Dermis lymphatic vessel endothelial cell (primary cell): ENCODE measurements around the gene TESK1. TPM values are rescaled to one million over a fixed set of nuclear protein-coding genes. Genes with fewer than 3 reads are reported as not detected.

ENCODE experiments used
- total RNA-seq: library from RNA; depleted of rRNA; stranded (reverse); fragments of >200 nt; gene quantifications from 2 replicates; pipeline ENCODE4 v1.2.1, GENCODE V29; 2014

TESK1 gene
- total RNA-seq, result 4.6 and 5.7 TPM in 2 replicates

GRCh38 chr9:35604578-35605350 lies at the start of gene TESK1:
Gene TESK1, plus strand, starts transcription at chr9:35605262. Its CDS starts 358 bp downstream, at chr9:35605620.

GRCh38 chr9:35618325-35618727 lies 13.3 kb downstream of the TESK1 start, which contains the start of gene CD72:
Gene CD72, minus strand, starts transcription at chr9:35618413. Its CDS starts 110 bp downstream, at chr9:35618303.

GRCh38 chr9:35650341-35651158 lies 45.5 kb downstream of the TESK1 start, which contains the start of gene SIT1:
Gene SIT1, minus strand, starts transcription at chr9:35650931. Its CDS starts 78 bp downstream, at chr9:35650853.

GRCh38 chr9:35657546-35658136 lies 52.6 kb downstream of the TESK1 start, which contains the start of gene RMRP:
Gene RMRP, minus strand, starts transcription at chr9:35658019.

GRCh38 chr9:35658137-35658967 lies 53.3 kb downstream of the TESK1 start, which contains the start of gene CCDC107:
Gene CCDC107, plus strand, starts transcription at chr9:35658292. Its CDS starts 88 bp downstream, at chr9:35658380.

Other genes with a start within 250 kb of the TESK1 start
- gene RUSC2, start 115.2 kb upstream of the TESK1 start, total RNA-seq, result 5.2 and 10.1 TPM in 2 replicates
- 0.09 and 0.11 TPM in 2 replicates for gene CD72, start 13.2 kb downstream of the TESK1 start, total RNA-seq
- not detected in 2 replicates for gene SIT1, start 45.7 kb downstream of the TESK1 start, total RNA-seq
- 120,014 and 177,404 TPM in 2 replicates for gene RMRP, start 52.8 kb downstream of the TESK1 start, total RNA-seq
- 11.4 and 15.2 TPM in 2 replicates for gene CCDC107, start 53.0 kb downstream of the TESK1 start, total RNA-seq
- 0.17 and 0.33 TPM in 2 replicates for gene ARHGEF39, start 59.9 kb downstream of the TESK1 start, total RNA-seq
- gene CA9, start 68.7 kb downstream of the TESK1 start, total RNA-seq, result 0.09 TPM in 1 of 2 replicates, not detected in the other
- 5.7 and 12.2 TPM in 2 replicates for gene TPM2, start 84.7 kb downstream of the TESK1 start, total RNA-seq
- gene TLN1, start 126.9 kb downstream of the TESK1 start, total RNA-seq, result 252 and 274 TPM in 2 replicates
- 33.7 and 42.5 TPM in 2 replicates for gene CREB3, start 127.4 kb downstream of the TESK1 start, total RNA-seq
- 41.3 and 66.4 TPM in 2 replicates for gene GBA2, start 144.0 kb downstream of the TESK1 start, total RNA-seq
- gene RGP1, start 144.0 kb downstream of the TESK1 start, total RNA-seq, result 9.5 and 13.0 TPM in 2 replicates
- gene MSMP, start 149.0 kb downstream of the TESK1 start, total RNA-seq, result 39.4 and 57.2 TPM in 2 replicates
- 0.43 and 0.98 TPM in 2 replicates for gene NPR2, start 186.3 kb downstream of the TESK1 start, total RNA-seq
- not detected in 2 replicates for gene SPAG8, start 207.0 kb downstream of the TESK1 start, total RNA-seq
- 4.6 and 5.7 TPM in 2 replicates for gene HINT2, start 209.8 kb downstream of the TESK1 start, total RNA-seq
- not detected in 2 replicates for gene FAM221B, start 223.5 kb downstream of the TESK1 start, total RNA-seq
- 0.11 and 0.17 TPM in 2 replicates for gene TMEM8B, start 224.0 kb downstream of the TESK1 start, total RNA-seq